ENCODE results near the gene TTC23. TPM values are rescaled to one million over a fixed set of nuclear protein-coding genes. Genes with fewer than 3 reads are reported as not detected.

TTC23 gene
- total RNA-seq, result 10.0 and 16.6 TPM in 2 replicates

- Histone ChIP-seq H3K27me3 (ENCODE audit: control insufficient read depth, insufficient read depth, low read length) (no peaks in the 10 kb centered on the region), H3K4me3 (ENCODE audit: low read depth, low read length) (peak within 1 kb of the TSS; percentile 80), H3K36me3 (ENCODE audit: control insufficient read depth, insufficient read depth, low read length) (no peaks in the 10 kb centered on the region)
- no peak for FAIRE-seq
- peak; percentile 94 for DNase-seq (ENCODE audit: low read depth)
- TF ChIP-seq, protein P1, sequence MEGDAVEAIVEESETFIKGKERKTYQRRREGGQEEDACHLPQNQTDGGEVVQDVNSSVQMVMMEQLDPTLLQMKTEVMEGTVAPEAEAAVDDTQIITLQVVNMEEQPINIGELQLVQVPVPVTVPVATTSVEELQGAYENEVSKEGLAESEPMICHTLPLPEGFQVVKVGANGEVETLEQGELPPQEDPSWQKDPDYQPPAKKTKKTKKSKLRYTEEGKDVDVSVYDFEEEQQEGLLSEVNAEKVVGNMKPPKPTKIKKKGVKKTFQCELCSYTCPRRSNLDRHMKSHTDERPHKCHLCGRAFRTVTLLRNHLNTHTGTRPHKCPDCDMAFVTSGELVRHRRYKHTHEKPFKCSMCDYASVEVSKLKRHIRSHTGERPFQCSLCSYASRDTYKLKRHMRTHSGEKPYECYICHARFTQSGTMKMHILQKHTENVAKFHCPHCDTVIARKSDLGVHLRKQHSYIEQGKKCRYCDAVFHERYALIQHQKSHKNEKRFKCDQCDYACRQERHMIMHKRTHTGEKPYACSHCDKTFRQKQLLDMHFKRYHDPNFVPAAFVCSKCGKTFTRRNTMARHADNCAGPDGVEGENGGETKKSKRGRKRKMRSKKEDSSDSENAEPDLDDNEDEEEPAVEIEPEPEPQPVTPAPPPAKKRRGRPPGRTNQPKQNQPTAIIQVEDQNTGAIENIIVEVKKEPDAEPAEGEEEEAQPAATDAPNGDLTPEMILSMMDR (IDR thresholded peaks at IDR 0.05; ENCODE audit: insufficient read depth, low read length, severe bottlenecking), result no peak
These were observed at the start of gene TTC23 for GRCh38 chr15:99249270-99249841. TSS of gene TTC23 (minus strand) at chr15:99249581. CDS start at chr15:99228712, 20,869 bp downstream.

- no peak for DNase-seq (ENCODE audit: low read depth)
- TF ChIP-seq, protein P1 (IDR thresholded peaks at IDR 0.05; ENCODE audit: insufficient read depth, low read length, severe bottlenecking), result no peak
- Histone ChIP-seq H3K27me3 (ENCODE audit: control insufficient read depth, insufficient read depth, low read length) (no peaks in the 10 kb centered on the region), H3K36me3 (ENCODE audit: control insufficient read depth, insufficient read depth, low read length) (no peaks in the 10 kb centered on the region), H3K4me3 (ENCODE audit: low read depth, low read length) (no peak overlapping the region)
- FAIRE-seq, result no peak
These were observed 47.0 kb upstream of the TTC23 start for GRCh38 chr15:99296386-99296785.

- FAIRE-seq (no peak), DNase-seq (ENCODE audit: low read depth) (no peak)
- Histone ChIP-seq H3K36me3 (ENCODE audit: control insufficient read depth, insufficient read depth, low read length) (no peaks in the 10 kb centered on the region), H3K4me3 (ENCODE audit: low read depth, low read length) (no peak overlapping the region), H3K27me3 (ENCODE audit: control insufficient read depth, insufficient read depth, low read length) (no peaks in the 10 kb centered on the region)
- TF ChIP-seq, protein P1 (IDR thresholded peaks at IDR 0.05; ENCODE audit: insufficient read depth, low read length, severe bottlenecking), result no peak
These were observed 46.5 kb upstream of the TTC23 start for GRCh38 chr15:99295840-99296239.

DNA sequence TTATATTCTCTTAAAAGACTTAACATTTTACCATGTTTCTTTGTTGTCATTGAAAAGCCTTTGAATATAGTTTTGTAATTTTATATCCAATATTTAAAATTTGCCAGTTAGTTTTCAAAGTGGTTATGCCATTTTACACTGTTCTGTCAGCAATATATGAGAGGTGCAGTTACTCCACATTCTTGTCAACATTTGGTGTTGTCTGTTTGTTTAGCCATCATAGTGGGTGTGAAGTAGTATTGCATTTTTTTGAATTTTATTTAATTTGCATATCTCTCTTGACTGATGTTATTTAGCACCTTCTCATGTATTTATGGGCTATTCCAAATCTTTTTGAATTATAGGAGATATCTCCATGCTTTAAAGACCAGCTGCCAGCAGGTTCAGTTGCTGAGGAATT lies 42.3 kb upstream of the TTC23 start:
- H3K36me3 ChIP-seq (ENCODE audit: control insufficient read depth, insufficient read depth, low read length), result no peaks in the 10 kb centered on the region
- H3K4me3 ChIP-seq (ENCODE audit: low read depth, low read length), result no peak overlapping the region
- TF ChIP-seq, protein P1 (IDR thresholded peaks at IDR 0.05; ENCODE audit: insufficient read depth, low read length, severe bottlenecking), result no peak
- H3K27me3 ChIP-seq (ENCODE audit: control insufficient read depth, insufficient read depth, low read length), result no peaks in the 10 kb centered on the region
- DNase-seq (ENCODE audit: low read depth), result no peak
- FAIRE-seq, result no peak

- Histone ChIP-seq H3K4me3 (ENCODE audit: low read depth, low read length) (no peak overlapping the region), H3K36me3 (ENCODE audit: control insufficient read depth, insufficient read depth, low read length) (no peaks in the 10 kb centered on the region), H3K27me3 (ENCODE audit: control insufficient read depth, insufficient read depth, low read length) (no peaks in the 10 kb centered on the region)
- TF ChIP-seq, protein P1 (IDR thresholded peaks at IDR 0.05; ENCODE audit: insufficient read depth, low read length, severe bottlenecking), result no peak
- no peak for DNase-seq (ENCODE audit: low read depth)
- no peak for FAIRE-seq
These were observed 34.3 kb upstream of the TTC23 start for GRCh38 chr15:99283717-99284116.

DNA sequence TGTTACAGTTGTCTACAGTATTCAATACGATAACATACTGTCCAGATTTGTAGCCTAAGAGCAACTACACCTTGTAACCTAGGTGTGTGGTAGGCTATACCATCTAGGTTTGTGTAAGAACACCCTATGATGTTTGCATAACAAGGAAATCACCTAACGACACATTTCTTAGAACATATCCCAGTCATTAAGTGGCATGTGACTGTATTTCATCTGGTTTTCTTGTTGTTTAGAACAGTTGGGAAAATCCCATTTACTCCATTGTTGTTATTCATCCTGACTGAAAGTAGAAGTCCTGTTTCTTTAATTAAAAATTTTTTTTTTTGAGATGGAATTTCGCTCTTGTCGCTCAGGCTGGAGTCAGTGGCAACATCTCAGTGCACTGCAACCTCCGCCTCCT lies 33.2 kb upstream of the TTC23 start:
- Histone ChIP-seq H3K36me3 (ENCODE audit: control insufficient read depth, insufficient read depth, low read length) (no peaks in the 10 kb centered on the region), H3K4me3 (ENCODE audit: low read depth, low read length) (no peak overlapping the region), H3K27me3 (ENCODE audit: control insufficient read depth, insufficient read depth, low read length) (no peaks in the 10 kb centered on the region)
- TF ChIP-seq, protein P1 (IDR thresholded peaks at IDR 0.05; ENCODE audit: insufficient read depth, low read length, severe bottlenecking), result no peak
- FAIRE-seq, result no peak
- peak; percentile 26 for DNase-seq (ENCODE audit: low read depth)
